NCI-H128 (cell line): ENCODE data around the gene SLC43A3.
"Not testable (repeated sequence)": the region's sequence is repeated elsewhere in the genome, so short reads cannot be mapped to it uniquely, and the experiment has no call there.

Experiments
- DNase-seq: peaks from one replicate; lab custom pipeline; 2025; ENCODE audit not compliant: unreplicated experiment; lab: John Stamatoyannopoulos, UW

Gene SLC43A3

DNA sequence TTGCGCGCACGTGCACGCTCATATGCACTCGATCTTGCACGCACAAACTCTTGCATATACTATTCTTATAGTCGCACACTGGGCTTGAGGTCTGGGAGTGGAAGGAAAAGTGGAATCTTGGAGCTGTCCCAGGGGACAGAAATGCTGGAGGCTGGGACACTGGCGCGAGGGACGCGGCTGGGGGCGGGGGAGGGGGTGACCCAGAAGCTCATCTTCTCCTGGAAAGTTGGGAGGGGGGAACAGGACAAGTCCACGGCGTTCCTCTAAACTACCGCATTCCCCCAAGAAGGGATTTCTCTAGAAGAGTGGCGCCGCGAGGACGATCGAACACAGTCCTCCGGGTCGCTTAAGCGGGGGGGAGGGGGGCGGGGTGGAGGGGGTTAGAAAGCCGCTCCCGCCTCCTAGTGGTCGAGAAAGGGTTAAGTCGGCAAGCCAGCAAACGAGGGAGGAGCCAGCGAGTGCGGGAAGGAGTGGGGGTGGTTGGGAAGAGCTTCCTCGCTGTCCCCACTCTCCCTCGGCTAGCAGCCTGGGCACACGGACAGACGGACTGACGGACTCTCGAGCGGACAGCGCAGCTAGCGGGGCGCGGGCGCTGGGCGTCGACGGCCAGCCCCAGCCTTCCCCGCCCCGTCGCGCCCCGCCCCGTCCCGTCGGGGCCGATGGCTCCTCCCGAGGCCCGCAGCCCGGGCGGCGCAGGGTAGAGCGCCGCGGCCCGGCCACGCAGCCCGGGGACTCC lies 33.3 kb upstream of the SLC43A3 start, which contains the start of gene RTN4RL2:
Gene RTN4RL2 (plus strand): TSS at position 507 of the 736 bp plus-strand sequence. CDS start 338 bp downstream, outside the sequence.
- DNase-seq, result no peak

DNA sequence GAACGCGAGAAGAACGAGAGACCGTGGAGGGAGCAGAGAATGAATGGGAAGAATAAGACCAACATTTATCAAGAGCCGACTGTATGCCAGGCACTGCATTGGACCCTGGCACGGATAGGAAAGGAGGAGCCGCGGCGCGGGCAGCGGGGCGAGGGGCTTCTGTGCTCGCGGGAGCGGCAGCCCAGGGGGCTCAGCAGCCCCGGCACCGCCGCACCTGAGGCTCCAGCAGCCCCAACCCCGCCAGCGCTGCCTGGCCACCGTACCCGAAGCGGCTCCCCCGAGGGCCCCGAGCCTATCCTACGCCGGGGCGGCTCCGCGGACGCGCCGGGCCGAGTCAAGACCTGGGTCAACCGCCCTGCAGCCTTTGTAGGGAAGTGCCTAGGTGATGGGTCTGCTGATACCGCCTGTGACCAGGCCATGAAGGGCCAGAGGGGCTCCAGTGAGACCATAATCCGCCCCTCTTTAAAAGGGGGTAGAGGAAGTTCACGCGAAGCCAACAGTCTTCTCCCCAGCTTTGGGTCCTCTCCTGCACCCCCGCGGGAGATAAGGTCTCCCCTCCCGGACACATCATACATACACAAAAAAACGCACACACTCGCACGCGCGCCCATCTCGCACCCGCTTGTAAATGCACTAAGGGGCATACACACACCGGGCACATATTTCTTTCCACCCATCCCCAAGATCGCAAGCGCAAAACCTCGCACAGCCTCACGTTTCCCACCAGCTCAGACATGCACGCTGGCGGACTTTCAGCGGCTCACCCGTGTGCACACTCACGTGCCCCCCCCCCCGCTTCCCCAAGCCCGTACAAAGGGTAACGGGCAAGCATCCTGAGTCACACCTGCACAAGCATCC lies 32.5 kb upstream of the SLC43A3 start:
- DNase-seq, result no peak

DNA sequence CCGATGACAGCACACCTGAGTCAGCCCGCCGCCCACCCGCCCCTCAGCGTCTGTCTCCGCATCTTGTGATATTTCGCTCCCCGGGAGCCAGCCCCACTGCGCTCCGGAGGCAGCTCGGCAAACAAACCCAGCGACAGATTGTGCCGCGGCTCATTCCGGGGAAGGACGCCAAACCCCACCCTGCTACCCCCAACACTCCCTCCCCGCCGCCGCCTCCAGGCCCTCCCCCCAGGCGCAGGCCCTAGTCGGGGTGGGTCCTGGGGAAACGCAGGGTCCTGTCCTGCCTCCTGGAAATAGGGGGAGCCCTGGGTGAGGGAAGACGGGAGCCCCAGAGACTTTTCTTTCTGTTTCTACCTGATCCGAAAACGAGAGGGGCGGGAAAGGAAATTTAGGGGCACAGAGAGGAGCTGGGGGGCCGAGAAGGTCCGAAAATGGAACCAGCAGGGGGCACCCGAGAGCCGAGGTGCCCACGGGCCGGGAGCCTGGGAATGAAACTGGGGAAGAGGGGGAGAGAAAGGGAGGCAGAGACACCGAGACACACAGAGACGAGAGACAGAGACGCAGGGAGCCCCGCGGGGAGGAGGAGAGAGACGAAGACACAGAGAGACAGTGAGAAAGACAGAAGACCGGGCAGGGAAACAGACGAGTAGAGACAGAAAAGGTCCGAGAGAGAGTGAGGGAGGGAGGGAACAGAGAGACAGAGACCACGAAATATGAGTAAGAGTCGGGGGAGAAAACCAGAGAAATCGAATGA lies 31.7 kb upstream of the SLC43A3 start:
- no peak for DNase-seq

DNA sequence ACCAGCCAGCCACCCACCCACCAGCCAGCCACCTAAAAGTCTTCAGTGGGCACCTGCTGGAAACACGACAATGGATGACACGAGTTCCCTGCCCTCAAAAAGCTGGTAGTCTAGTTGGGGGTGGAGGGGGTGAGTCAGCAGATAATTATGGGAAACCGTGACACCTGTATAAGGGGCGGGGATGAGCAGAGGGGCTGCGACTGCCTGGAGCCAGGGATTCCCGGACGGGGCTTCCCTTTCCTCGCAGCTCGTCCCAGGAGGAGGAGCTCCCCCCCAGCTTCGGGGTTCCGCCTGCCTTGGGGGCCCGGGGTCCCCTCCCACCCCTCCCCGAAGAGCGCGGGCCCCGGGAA lies 31.1 kb upstream of the SLC43A3 start:
- no peak for DNase-seq

DNA sequence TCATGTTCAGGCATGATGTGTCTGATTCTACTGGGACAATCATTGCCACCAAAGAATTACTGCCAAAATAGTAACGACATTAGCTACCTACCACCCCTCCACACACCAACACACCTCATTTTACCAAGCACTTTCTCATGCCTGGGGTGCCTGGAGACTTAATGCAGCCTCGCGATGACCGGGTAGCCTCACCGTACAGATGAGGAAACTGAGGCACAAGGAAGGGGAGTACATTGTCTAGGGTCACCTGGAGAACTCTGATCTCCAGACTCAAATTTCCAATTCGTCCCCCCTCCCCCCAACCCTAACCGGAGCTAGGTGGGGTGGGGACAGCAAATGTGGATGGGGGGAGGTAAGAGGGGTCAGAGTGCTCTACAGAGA lies 30.7 kb upstream of the SLC43A3 start:
- DNase-seq, result no peak

DNA sequence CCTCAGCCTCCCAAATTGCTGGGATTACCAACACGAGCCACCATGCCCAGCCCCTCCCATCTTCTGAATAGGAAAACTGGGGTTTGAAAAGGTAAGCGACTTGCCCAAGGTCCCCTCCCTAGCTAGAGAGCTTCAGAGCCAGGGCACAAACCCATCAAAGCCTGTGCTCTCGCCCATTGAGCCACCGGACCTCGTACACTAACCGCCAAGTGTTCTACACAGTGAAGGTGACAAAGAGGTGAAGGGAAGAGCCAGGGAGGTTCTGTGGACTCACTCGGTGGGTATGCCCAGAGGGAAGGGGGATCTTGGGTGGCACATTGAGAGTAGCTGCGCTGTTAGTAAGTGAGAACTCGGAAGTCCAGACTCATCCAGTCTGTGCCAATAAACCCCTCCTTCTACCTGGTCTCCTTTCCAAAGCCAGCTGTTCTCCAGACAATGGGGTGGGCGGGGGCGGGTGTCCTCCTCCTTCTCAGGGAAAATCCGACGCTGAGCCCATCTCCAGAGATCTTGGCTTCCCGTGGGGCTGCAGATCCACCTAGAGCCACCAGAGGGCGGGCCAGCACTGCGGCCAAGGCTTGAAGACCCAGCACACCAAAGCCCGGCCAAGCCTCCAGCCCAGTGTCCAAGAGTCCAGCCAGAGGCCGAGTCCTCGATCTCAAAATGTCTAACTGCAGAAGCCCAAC lies 30.2 kb upstream of the SLC43A3 start:
- peak; percentile 20 for DNase-seq

DNA sequence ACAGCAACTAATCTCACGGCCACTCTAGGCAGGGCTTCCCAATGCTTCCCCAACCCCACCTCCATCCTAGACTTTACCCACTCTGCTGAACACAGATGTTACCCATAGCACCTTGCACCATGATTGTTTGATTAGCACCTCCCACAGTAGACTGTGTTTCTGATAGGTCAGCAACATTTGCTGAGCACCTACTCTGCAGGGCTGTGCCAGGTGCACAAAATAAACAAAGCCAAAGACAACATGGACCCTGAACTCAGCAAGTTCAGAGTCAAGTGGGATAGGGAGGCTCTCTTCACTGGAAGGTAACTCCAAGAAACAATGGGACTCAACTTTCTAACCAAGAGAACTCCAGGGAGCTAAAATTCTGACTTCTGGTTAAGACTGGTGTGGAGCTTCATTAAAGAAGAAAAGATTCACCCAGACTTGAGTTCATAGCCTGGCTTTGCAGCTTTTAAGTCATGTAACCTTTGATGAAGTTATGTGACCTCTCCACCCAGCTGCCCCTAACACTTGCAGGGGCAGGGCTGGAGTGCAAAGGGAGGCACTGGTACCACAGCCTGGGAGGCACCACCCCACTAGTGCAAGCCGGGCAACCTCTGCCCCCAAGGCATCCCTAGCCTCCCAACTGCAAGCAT lies 26.7 kb upstream of the SLC43A3 start:
- DNase-seq, result no peak

DNA sequence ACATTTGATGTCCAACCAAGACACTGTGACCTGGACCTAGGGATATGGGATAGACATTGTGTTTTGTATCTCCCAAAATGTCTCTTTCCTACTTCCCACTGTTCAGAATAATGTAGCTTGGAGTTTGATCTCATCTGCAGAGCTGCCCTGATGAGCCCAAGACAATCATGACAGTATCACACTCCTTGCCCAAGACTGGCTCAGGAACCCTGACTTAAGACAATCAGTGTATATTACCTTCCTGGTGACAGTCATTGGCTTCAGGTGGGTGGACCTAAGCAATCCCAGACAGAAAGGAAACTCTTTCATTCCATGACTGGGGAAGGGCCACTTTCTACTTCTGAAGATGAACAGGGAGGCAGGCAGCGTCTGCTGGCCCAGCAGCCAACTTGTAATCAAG lies 19.1 kb upstream of the SLC43A3 start:
- DNase-seq, result no peak

DNA sequence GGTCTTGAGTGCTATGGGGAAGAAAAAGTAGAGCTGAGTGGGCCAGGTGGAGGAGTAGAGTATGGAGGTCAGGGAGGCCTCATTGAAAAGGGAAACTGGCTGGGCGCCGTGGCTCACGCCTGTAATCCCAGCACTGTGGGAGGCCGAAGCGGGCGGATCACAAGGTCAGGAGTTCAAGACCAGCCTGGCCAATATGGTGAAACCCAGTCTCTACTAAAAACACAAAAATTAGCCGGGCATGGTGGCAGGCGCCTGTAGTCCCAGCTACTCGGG lies 18.1 kb upstream of the SLC43A3 start:
- DNase-seq, result not testable (repeated sequence)

DNA sequence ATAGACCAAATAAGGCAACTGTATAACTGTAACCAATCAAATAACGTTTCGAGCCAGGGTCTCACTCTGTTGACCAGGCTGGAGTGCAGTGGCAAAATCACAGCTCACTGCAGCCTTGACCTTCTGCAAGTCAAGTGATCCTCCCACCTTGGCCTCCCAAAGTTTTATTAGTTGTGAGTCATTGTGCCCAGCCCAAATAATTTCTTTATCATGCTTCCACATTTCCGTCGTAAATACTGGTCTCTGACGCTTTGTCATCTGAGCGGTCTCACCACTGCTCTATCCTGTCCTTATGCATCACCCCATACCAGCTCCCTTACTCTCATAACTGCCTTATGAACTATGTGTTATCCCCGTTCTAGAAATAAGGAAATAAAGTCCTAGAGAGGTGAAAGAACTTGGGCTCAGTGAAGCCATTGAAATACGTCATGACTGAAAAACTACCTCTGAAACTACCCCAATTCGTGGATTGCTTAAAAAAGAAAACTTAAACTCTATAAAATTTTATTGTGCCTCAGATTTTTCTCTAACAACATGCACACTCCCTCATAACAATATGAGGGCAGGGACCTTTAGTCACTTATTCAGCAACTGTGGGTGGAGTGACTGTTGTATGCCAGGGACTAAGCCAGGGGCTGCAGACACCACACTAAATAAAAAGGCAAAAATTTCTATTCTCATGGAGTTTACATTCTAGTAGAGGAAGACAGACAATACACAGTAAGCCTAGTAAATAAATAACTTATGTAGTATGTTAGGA lies 17.6 kb upstream of the SLC43A3 start:
- DNase-seq, result no peak

DNA sequence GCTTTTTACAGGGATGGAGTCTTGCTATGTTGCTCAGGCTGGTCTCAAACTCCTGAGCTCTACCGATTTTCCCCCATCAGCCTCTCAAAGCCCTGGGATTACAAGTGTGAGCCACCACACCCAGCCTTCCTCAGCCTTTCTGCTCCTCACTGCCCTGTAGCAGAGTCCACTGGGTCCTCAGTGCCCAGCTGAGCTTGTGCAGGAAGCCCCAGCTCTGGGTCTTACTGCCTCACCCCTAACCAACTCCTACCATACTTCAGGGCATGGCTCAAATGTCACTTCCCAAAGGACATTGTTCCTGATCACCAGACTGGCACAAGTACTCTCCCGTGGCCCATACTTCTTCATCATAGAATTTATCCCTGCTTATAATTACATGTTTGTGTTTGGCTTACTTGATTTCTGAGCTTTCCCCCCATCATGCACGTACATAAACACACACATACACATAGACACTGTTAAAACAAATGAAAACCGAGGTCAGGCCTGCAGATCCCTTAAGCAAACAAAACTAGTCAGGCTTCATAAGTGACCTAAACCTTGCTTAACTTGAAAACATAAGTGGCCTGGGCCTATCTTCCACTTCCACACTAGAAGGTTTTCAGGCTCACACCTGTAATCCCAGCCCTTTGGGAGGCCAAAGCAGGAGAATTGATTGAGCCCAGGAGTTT lies 14.0 kb upstream of the SLC43A3 start:
- no peak for DNase-seq

DNA sequence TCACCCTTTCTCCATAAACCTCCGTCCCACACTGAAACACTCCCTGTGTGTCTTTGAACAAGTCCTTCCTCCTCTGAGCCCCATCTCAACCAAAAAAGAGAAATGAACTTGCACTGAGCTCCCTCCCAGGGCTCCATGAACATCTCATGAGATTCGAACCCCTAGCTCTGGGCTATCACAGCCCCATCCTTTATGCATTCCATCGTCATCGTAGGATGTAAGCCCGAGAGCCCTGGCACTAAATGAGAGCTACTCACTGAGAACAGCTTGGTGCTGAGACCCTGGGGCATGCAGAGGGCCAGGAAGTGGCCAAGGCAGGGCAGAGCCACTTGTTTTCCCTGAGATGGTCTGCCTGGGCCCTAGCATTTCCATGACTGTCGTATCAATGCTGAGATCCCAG lies 12.9 kb upstream of the SLC43A3 start:
- no peak for DNase-seq

DNA sequence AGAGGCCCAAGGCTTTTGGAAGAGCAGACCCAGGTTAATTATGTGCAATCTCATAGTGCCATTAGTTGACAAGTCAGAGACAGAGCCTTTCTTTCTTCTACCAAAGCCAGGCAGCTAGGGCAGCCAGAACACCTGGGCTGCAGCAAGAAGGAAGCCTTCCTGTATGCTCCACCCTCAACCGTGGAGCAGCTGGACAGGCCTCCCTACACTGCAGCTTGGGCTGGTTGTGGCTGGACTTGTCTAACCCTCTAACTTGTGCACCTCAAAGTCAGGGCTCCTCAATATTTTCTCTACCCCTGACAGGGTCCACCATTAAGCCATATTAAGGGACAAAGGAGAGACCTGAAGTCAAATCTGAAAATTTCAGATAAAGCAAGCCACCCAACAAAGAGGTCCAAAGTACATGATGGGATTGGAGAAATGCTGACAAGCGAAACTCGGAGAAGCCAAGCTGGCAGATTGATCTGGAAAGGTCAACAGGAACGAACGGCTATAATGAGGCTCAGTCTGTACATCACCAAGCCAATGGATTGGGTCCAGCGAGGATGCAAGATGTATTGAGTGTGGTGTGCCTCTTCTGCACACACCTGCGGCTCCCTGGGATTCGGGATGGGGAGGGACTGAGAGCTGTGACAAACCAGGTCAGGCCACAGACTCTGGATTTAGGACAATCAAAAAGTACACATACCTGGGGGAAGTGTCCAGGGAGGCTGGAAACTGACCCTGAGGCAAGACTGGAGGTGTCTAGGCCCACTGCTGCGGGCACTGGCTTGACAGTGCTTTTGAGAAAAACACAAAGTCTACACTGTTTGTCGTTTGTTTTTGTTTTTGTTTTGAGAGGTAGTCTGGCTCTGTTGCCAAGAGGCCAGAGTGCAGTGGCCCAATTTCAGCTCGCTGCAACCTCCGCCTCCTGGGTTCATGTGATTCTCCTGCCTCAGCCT lies 11.7 kb upstream of the SLC43A3 start:
- no peak for DNase-seq

DNA sequence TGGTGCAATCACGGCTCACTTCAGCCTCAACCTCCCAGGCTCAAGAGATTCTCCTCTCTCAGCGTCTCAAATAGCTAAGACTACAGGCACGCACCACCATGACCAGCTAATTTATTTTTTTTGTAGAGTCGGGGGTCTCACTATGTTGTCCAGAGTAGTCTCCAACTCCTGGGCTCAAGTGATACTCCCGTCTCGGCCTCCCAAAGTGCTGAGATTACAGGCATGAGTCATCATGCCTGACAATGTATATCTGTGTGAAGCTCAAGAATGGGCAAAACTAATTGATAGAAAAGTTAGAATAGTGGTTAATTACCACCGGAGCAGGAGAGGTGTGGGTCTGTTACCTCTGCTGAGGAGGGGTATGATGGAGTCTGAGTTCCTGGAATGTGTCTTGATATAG lies 9.1 kb upstream of the SLC43A3 start:
- no peak for DNase-seq

DNA sequence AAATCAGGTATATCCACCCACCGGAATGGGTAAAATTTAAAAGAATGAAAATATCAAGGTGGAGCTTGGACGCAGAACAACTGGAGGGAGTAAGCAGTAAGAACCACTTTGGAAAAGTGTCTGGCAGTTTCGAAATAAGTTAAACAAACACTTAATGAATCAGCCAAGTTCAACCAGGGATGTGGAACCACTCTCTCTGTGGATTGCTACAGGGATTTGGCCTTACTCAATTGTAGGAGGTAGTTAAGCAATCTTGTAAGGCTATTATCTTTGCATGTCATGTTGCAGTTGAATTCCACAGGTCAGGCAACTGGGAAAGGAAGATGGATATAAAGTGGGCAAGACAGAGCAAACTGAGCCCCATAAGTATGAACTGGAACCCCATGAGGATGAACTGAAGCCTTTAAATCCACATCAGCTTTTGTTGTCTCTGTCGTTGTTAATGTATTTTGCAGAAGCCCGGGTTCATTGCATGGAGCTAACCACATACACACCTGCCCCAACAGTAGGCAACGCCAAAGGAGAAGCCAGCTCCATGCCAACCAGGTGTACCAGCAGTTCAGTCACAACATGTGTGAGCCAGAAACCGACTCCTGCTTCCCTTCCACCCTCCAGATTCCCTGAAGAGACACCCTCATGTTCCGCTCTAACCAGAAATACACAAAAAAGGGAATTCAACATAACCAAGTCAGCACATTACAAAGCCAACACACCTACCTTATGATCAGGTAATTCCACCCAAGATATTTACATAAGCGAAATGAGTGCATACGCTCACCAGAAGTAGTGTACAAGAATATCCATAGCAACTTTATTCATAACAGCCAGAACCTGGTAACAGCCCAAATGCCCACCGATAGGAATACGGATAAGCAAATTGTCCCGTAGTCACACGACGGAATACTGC lies 8.0 kb upstream of the SLC43A3 start:
- DNase-seq, result no peak

DNA sequence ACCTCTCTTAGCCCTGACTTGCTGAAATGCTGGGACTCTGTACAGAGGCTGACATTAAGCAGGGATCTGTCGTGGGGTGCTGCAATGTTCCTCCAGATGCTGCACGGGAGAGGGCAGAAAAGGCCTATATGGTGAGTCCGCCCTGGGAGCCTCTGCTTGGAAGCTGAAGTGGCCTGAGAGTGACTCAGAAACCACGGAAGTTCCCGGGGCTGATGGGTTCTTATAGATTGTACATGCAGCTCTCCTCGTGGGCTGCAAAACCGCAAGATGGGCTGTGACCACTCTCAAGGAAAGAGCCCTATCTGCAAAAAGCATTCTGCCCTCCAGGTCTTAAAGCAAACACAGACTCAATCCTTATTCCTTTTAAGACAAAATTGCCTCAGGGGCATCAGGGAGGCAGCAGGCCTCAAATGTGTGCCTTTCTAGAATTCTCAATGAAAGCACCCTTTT lies 5.8 kb upstream of the SLC43A3 start:
- no peak for DNase-seq

DNA sequence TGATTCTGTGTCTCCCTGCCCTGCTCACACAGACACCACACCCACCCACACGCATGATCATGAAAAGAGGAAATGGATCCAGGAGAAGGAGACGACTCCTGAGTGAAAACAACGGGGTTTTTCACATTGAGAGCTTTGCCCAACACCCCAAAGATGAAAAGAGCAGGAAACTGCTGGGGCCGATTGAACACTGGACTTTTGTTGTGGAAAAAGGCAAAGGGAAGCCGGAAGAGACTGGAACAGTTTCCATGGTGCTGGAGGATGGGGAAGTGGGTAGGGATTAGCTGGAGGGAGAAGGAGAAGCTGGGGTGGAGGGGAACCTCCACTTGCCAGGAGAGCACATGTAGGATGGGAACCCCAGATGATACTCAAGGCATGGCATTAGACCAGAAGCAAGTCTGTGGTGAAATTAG lies 5.2 kb upstream of the SLC43A3 start:
- DNase-seq, result no peak
